GM12878 (cell line): ENCODE data around the gene PCK1. TPM values are rescaled to one million over a fixed set of nuclear protein-coding genes. Genes with fewer than 3 reads are reported as not detected.
A peak's percentile ranks its signal among the peaks of the same experiment; 100 is the strongest.

Experiments used
- ATAC-seq: fragments of 200-7000 bp; cut with Tn5 transposase; 3 replicates; pipeline ENCODE4 v1.9.1; 2020; ENCODE audit warnings: mild to moderate bottlenecking, moderate library complexity
- BruUV-seq: library from RNA; stranded (reverse); fragments of 400-500 nt; replicated peaks from 2 replicates; lab custom pipeline; 2021; lab: Mats Ljungman, UMichigan
- CTCF ChIA-PET: fragments of 300-600 bp; sonication (Branson Sonifier 250); formaldehyde crosslinking; extraction: SDS; loops from one replicate; lab custom pipeline; 2021; ENCODE audit warnings: inconsistent platforms; lab: Yijun Ruan, JAX
- POLR2A ChIA-PET: fragments of 350-600 bp; formaldehyde crosslinking; extraction: SDS; loops from one replicate; lab custom pipeline; 2021; ENCODE audit warnings: inconsistent platforms; lab: Charles Lee
- RAD21 ChIA-PET: fragments of 300-600 bp; sonication (Branson Sonifier 250); formaldehyde crosslinking; loops from one replicate; lab custom pipeline; 2023; ENCODE audit warnings: antibody characterized with exemption; ENCODE audit not compliant: unreplicated experiment; lab: Charles Lee
- SMC1A ChIA-PET: fragments of 300-600 bp; sonication (Branson Sonifier 250); formaldehyde crosslinking; loops from one replicate; lab custom pipeline; 2023; ENCODE audit not compliant: unreplicated experiment, uncharacterized antibody; lab: Charles Lee
- DNase-seq: peaks from one replicate; pipeline ENCODE4 v3.0.0-alpha.2; 2011; ENCODE audit warnings: low read depth, low spot score
- FAIRE-seq: peaks from 3 replicates; lab custom pipeline; 2011; peaks lifted over from hg19 to GRCh38; lab: Jason Lieb, UNC
- H2AFZ ChIP-seq: 2 replicates; pipeline ENCODE4 v1.6.0; 2011; ENCODE audit warnings: low read depth, low read length, control low read depth; ENCODE audit not compliant: control insufficient read depth
- H3K27ac ChIP-seq: 2 replicates; pipeline ENCODE4 v1.5.1; 2011; ENCODE audit warnings: control low read depth; ENCODE audit not compliant: control insufficient read depth, insufficient read depth
- H3K27me3 ChIP-seq, 2 experiments: replicated peaks in 1 of 2; 2 replicates each; pipeline versions ENCODE4 v1.6.0 to v1.6.1; 2011; ENCODE audit warnings: low read length in 1 of 2; ENCODE audit not compliant: control insufficient read depth in 2 of 2, insufficient read depth in 2 of 2
- H3K36me3 ChIP-seq, 2 experiments: 2 replicates each; pipeline ENCODE4 v1.5.1; 2011; ENCODE audit warnings: low read length in 1 of 2; ENCODE audit not compliant: control insufficient read depth in 2 of 2, insufficient read depth in 2 of 2
- H3K4me1 ChIP-seq: 2 replicates; pipeline ENCODE4 v1.6.1; 2011; ENCODE audit warnings: mild to moderate bottlenecking, low read length, moderate library complexity, mixed read lengths; ENCODE audit not compliant: control insufficient read depth, insufficient read depth
- H3K4me2 ChIP-seq: 2 replicates; pipeline ENCODE4 v1.6.0; 2011; ENCODE audit warnings: control low read depth; ENCODE audit not compliant: control insufficient read depth, insufficient read depth
- H3K4me3 ChIP-seq: fragments of 200-600 bp; sonication (generic); 2 replicates; pipeline ENCODE4 v1.5.1; 2016
- H3K79me2 ChIP-seq: 2 replicates; pipeline ENCODE4 v1.6.0; 2011; ENCODE audit warnings: low read length; ENCODE audit not compliant: control insufficient read depth, insufficient read depth
- H3K9ac ChIP-seq: 2 replicates; pipeline ENCODE4 v1.8.0; 2011; ENCODE audit warnings: low read length, control low read depth, mixed read lengths; ENCODE audit not compliant: control insufficient read depth, insufficient read depth
- H3K9me3 ChIP-seq: replicated peaks from 3 replicates; pipeline ENCODE4 v1.5.1; 2011; ENCODE audit warnings: mild to moderate bottlenecking, low read length; ENCODE audit not compliant: control insufficient read depth, insufficient read depth
- H4K20me1 ChIP-seq: 2 replicates; pipeline ENCODE4 v1.6.0; 2011; ENCODE audit not compliant: control insufficient read depth, insufficient read depth
- ELK1 ChIP-seq: IDR thresholded peaks from 2 replicates; pipeline ENCODE4 v1.6.1; 2012; ENCODE audit warnings: low read depth, low read length, improper control_type of control experiment
- GATAD2B ChIP-seq: fragments of 450-650 bp; conservative IDR thresholded peaks from 2 replicates; pipeline ENCODE4 v1.6.1; 2017; ENCODE audit warnings: low read depth, mild to moderate bottlenecking, moderate library complexity
- HDGF ChIP-seq: fragments of 450-650 bp; IDR thresholded peaks from 2 replicates; pipeline ENCODE4 v1.6.1; 2016; ENCODE audit warnings: antibody characterized with exemption
- NR2F1 ChIP-seq: fragments of 450-650 bp; conservative IDR thresholded peaks from 2 replicates; pipeline ENCODE4 v1.6.1; 2017; ENCODE audit warnings: mild to moderate bottlenecking
- POLR2A ChIP-seq: IDR thresholded peaks from 2 replicates; pipeline ENCODE4 v1.6.1; 2011; ENCODE audit warnings: low read depth, mild to moderate bottlenecking, low read length
- WGBS: methylation state at CpG from one replicate; pipeline ENCODE4 v1.1.6; 2016; ENCODE audit warnings: low lambda C conversion rate; ENCODE audit not compliant: insufficient replicate concordance, insufficient coverage; ENCODE audit errors: missing lambda C conversion rate; 5-methylcytosine and 5-hydroxymethylcytosine counted together
- in situ Hi-C: fragments of 300-500 bp; cut with MboI; formaldehyde crosslinking; loops from 9 replicates; pipeline ENCODE4 v1.14.3; 2018; ENCODE audit warnings: mixed read lengths
- intact Hi-C: fragments of 100-400 bp; cut with micrococcal nuclease; formaldehyde crosslinking; loops from one replicate; pipeline ENCODE4 v1.14.2; 2022; ENCODE audit not compliant: unreplicated experiment
- polyA plus RNA-seq, 11 experiments: library from polyadenylated mRNA; depleted of rRNA in 4 of 11; unstranded in 6 of 11; stranded (reverse) in 5 of 11; fragments of >200 nt; fragmentation: Nextera tagmentation in 4 of 11; fragmentation: Illumina TruSeq in 1 of 11; extraction: Ambion mirVana in 4 of 11; extraction: Trizol in 1 of 11; gene quantifications; 1 replicate in 1 of 11; 2 replicates in 10 of 11; pipeline versions ENCODE4 v1.2.1 to v1.2.3, GENCODE V29; 2011 to 2016; ENCODE audit warnings: inconsistent platforms in 2 of 11, missing spikeins in 2 of 11, low read depth in 1 of 11
- total RNA-seq, 4 experiments: library from RNA; depleted of rRNA in 3 of 4; stranded (reverse); fragments of >200 nt in 3 of 4; fragmentation: Illumina TruSeq in 1 of 4; extraction: Trizol in 1 of 4; gene quantifications; 2 replicates each; pipeline versions ENCODE4 v1.2.1 to v1.2.3, GENCODE V29; 2013 to 2021
- TF ChIP-seq, protein P1 (sequence below), 3 experiments: IDR thresholded peaks in 2 of 3; conservative IDR thresholded peaks in 1 of 3; 2 replicates each; pipeline ENCODE4 v1.5.1; 2011; ENCODE audit warnings: low read depth in 3 of 3, low read length in 3 of 3, mild to moderate bottlenecking in 3 of 3, control low read depth in 2 of 3, moderate library complexity in 2 of 3, inconsistent platforms in 1 of 3, mixed read lengths in 1 of 3; ENCODE audit not compliant: control insufficient read depth in 2 of 3, insufficient read depth in 1 of 3; ENCODE audit errors: extremely low read depth in 1 of 3

PCK1 gene
- total and polyA plus RNA-seq, 10 of the 15 experiments (the other 5 are each of a cell fraction or from before 2014, with no cell fraction given): 0.02 to 0.33 (median 0.09) TPM; not detected in 5

DNA sequence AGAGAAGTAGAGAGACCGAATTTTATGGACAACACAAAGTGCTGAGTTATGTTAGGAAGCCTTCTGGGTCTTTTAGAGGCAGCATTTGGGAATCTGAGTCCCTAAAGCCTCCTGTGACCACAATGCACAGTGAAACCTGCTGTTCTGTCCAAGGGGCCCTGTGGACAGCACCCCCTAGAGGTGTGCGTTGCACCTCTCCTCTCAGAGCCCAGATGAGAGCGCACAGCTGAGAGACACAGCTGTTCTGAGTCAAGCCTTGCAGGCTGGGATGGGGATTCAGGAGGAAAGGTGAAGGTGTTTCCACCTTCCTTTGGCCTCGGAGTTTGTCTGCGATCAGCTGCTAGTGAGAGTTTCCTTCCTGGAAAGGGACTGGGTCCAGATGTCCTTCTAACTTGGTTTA lies 13.0 kb downstream of the PCK1 start:
- Histone ChIP-seq H3K36me3 (no peaks in the 10 kb centered on the region), H3K27ac (no peak overlapping the region), H3K4me1 (no peaks in the 10 kb centered on the region), H3K4me2 (no peak overlapping the region), H3K4me3 (no peak overlapping the region), H3K9me3 (no peaks in the 10 kb centered on the region), H3K9ac (no peak overlapping the region), H3K79me2 (no peaks in the 10 kb centered on the region), H3K27me3 (peaks cover 0 to 4% of the 10 kb centered on the region in 2 experiments; a peak in 2 of 4 replicates), H2AFZ (no peak overlapping the region), H4K20me1 (no peaks in the 10 kb centered on the region)
- BruUV-seq: no TSS peak
- ChIA-PET SMC1A (interaction anchor here (1.5 kb wide), 1 partner anchor 12 kb away, joined by 3 read pairs; no protein-coding TSS in a partner anchor), CTCF (interaction anchor here (1.3 kb wide), 1 partner anchor 52 kb away, joined by 3 read pairs; no protein-coding TSS in a partner anchor), POLR2A (no interaction called here), RAD21 (no interaction called here)
- ATAC-seq (no peak), FAIRE-seq (no peak), DNase-seq (no peak)
- intact Hi-C loops: no loop called here
- in situ Hi-C loops: no loop called here
- 40% methylated on average over 5 of the region's 5 CpGs for WGBS
- no peak for TF ChIP-seq ELK1
- TF ChIP-seq POLR2A: no peak
- TF ChIP-seq NR2F1: no peak
- no peak for TF ChIP-seq HDGF
- TF ChIP-seq GATAD2B: no peak
- TF ChIP-seq, protein P1, sequence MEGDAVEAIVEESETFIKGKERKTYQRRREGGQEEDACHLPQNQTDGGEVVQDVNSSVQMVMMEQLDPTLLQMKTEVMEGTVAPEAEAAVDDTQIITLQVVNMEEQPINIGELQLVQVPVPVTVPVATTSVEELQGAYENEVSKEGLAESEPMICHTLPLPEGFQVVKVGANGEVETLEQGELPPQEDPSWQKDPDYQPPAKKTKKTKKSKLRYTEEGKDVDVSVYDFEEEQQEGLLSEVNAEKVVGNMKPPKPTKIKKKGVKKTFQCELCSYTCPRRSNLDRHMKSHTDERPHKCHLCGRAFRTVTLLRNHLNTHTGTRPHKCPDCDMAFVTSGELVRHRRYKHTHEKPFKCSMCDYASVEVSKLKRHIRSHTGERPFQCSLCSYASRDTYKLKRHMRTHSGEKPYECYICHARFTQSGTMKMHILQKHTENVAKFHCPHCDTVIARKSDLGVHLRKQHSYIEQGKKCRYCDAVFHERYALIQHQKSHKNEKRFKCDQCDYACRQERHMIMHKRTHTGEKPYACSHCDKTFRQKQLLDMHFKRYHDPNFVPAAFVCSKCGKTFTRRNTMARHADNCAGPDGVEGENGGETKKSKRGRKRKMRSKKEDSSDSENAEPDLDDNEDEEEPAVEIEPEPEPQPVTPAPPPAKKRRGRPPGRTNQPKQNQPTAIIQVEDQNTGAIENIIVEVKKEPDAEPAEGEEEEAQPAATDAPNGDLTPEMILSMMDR (IDR thresholded peaks at IDR 0.05 in 2 of 3, conservative IDR thresholded peaks at IDR 0.05 in 1 of 3; ENCODE audit: control insufficient read depth in 2 of 3, extremely low read depth in 1 of 3, insufficient read depth in 1 of 3, low read depth in 3 of 3, low read length in 3 of 3): 0 out of 6 replicates have a peak, but pooled peaks of 1 of the 3 experiments have one; percentile 20
